HG02840 (cell line): ENCODE measurements around the gene SNRPA.
A peak's percentile ranks its signal among the peaks of the same experiment; 100 is the strongest.
"Not testable (repeated sequence)": the region's sequence is repeated elsewhere in the genome, so short reads cannot be mapped to it uniquely, and the experiment has no call there.

Source experiments
- ATAC-seq: cut with Tn5 transposase; IDR thresholded peaks from one replicate; pipeline ENCODE4 v1.9.1; 2021; ENCODE audit warnings: mild to moderate bottlenecking, moderate library complexity, moderate number of reproducible peaks; ENCODE audit not compliant: unreplicated experiment, low FRiP score

The SNRPA gene

GRCh38 chr19:40810160-40810559 is 59.2 kb downstream of the SNRPA start:
- no peak for ATAC-seq

DNA sequence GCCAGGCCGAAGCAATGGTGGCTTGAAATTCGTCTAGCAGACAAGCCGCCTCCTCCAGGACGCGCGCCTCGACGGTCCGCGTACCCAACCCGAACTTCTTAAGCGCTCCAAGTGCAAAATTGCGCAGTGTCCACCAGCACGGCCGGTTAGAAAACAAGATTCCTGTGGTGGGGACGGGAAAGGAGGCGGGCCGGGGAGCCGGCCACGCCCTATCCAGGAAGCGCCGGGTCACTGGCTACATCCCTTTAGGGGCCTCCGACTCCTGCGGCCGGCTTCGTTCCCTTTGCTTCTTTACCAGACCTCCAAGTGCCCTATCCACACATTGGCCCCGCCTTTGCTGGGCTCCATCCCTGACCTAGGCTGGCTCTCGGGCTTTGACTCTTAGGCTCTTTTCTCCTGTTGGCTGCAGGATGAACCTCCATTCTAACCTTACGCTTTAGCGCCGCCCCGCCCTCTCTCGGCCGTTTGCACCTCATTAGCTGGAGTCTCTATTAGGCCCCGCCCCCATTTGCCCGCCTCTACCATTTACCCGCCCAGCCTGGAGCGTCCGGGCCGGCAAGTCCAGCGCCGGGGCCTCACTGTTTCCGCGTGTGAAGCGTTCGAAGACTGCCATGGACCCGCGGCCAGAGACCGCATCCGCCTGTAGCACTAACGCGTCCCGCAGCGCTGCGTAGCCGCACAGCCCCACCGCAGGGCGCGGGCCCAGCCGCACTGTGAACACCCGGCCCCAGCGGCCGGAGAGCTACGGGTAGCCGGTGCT is 59.8 kb downstream of the SNRPA start:
- peak; percentile 66 for ATAC-seq

DNA sequence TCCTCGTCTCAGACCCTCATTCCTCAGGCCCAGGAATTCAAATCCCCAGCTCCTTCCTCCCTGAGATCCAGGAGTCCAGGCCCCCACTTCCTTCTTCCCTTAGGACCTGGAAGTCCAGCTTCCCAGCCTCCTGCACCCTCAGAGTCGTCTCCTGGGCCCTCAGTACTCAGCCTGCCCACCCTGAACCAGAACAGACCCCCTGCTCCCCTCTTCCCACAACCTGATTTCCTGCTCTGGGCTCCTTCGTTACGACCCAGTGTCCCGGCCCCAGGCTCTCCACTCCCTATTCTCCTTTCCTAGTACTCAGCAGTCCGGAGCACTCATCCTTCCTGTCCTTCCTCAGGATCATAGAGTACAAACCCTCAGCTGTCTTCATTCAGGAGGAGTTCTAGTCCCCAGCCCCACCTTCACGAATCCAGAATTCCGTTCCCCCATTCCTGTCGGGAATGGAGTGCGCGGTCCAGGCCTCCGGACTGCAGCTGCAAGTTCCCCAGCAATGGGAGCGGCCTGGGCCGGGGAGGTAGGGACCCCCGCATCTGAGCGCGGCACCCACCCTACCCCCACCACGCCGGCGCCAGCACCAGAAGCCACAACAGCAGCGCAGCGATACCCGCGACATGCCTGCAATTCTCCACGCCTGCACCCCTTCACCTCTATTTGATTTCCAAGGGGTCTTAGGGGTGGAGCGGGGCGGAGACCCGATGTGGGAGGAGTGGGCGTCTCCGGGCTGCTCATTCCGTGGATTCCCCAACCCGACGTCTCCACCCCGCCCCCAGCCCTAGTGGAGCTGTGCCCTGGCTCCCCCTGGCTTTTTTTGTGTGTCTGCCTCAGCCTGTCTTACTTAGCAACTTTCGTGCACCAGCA is 60.7 kb downstream of the SNRPA start:
- no peak for ATAC-seq

GRCh38 chr19:40812571-40812970 is 61.6 kb downstream of the SNRPA start:
- not testable (repeated sequence) for ATAC-seq

DNA sequence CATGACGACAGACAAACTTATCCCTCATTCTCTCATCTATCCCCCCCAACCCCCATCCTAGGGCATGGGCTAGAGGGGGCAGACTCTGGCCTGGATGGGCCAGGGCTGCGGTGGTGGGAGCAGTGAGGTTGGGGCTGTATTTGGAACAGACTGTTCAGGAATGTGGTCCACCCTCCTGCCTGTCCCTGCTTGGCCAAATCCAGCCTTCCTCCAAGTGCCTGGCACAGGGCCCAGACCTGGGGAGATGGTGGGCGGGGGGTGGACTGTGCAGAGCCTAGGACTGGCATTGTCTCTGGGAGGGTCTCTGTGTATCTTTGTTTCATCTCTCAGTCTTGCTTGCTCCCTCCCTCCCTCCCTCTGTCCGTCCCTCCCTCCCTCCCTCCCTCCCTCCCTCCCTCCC is 62.2 kb downstream of the SNRPA start:
- no peak for ATAC-seq
